Measurements from ENCODE around the gene MGLL.
"Not testable (repeated sequence)": the region's sequence is repeated elsewhere in the genome, so short reads cannot be mapped to it uniquely, and the experiment has no call there.

MGLL gene

GRCh38 chr3:127687228-127687737 is 135.0 kb downstream of the MGLL start:
- no peak for TF ChIP-seq CTCF (IDR thresholded peaks at IDR 0.05; ENCODE audit: extremely low read depth, missing control alignments)
- no peak for DNase-seq (ENCODE audit: low spot score)

DNA sequence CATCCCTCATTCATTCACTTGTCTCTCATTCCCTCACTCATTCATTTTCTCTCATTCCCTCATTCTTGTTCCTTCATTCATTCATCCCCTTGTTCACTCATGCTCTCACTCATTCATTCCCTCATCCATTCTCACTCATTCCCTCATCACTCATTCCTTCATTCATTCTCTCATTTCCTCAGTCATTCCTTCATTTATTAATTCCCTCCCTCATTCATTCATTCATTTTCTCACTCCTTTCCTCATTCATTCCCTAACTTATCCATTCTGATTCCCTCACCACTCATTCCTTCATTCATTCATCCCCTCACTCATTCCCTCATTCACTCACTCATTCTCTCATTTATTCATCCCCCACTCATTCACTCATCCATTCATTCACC is 135.8 kb downstream of the MGLL start:
- TF ChIP-seq CTCF (IDR thresholded peaks at IDR 0.05; ENCODE audit: extremely low read depth, missing control alignments), result no peak
- DNase-seq (ENCODE audit: low spot score), result no peak

- no peak for DNase-seq (ENCODE audit: low spot score)
- TF ChIP-seq CTCF (IDR thresholded peaks at IDR 0.05; ENCODE audit: extremely low read depth, missing control alignments), result no peak
Measured at GRCh38 chr3:127685708-127686511, 136.4 kb downstream of the MGLL start.

GRCh38 chr3:127684871-127685707 is 137.2 kb downstream of the MGLL start:
- DNase-seq (ENCODE audit: low spot score), result no peak
- no peak for TF ChIP-seq CTCF (IDR thresholded peaks at IDR 0.05; ENCODE audit: extremely low read depth, missing control alignments)

DNA sequence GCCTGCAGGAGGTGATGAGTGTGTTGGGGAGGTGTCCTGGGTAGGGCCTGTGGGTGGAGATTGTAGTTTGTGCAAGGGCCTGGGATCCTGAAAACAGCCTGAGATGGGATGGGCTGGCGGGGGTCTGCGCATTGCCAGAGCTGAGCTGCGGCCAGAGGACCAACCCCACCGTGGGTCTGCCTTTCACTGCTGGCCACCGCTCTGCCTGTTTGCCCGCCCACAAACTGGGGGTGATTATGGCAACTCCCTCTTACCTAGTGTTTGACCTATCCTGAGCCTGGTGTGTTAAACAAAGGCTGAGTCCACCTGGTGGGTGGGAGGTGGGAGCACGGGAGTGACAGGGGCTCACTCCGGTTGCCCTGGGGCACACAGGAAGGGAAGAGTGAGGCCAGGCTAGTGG is 139.8 kb downstream of the MGLL start:
- no peak for DNase-seq (ENCODE audit: low spot score)
- no peak for TF ChIP-seq CTCF (IDR thresholded peaks at IDR 0.05; ENCODE audit: extremely low read depth, missing control alignments)

DNA sequence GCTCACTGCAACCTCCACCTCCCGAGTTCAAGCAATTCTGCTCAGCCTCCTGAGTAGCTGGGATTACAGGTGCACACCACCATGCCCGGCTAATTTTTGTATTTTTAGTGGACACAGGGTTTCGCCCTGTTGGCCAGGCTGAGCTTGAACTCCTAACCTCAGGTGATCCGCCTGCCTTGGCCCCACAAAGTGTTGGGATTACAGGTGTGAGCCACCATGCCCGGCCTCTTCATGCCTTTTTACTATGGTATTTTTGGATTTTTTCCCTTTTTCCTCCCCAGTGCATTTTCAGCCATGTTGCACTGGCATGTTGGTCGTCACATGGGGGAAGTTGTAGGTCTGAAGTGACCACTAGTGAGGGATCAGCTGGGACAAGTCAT is 140.2 kb downstream of the MGLL start:
- not testable (repeated sequence) for DNase-seq (ENCODE audit: low spot score)

DNA sequence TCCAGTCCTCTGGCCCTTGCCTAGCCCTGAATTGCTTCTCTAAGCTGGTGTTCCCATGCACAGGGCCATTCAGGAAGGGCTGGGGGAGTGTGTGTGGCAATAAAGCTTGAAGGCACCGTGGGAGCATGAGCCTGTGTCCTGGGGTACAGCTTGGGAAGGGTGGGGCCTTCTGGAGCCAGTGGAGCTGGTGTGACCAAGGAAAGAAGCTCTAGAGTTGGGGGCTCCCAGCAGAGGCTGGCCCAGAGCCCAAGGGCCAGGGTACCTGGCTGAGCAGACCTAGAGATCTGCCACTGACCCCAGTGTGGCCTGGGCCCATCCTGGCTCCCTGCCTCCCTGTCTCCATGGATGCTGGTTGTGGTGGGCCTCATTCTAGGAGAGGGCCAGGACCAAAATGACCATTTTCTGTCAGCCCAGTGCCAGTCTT is 141.5 kb downstream of the MGLL start:
- no peak for DNase-seq (ENCODE audit: low spot score)
- TF ChIP-seq CTCF (IDR thresholded peaks at IDR 0.05; ENCODE audit: extremely low read depth, missing control alignments), result no peak

All from GM20000 (cell line).